ENCODE results near the gene TAMALIN.

- TF ChIP-seq CTCF (conservative IDR thresholded peaks at IDR 0.05; ENCODE audit: low read length): no peak
- no peak for TF ChIP-seq EZH2phosphoT487 (IDR thresholded peaks at IDR 0.05; ENCODE audit: borderline replicate concordance)
Observed at GRCh38 chr12:51997136-51997535, 9.6 kb upstream of the TAMALIN start.
